Uterus (tissue), 4 donors: ENCODE data around the gene PKD2L1. TPM values are rescaled to one million over a fixed set of nuclear protein-coding genes. Genes with fewer than 3 reads are reported as not detected.

Experiments
- DNase-seq, 2 donors: peaks; one replicate each; pipeline ENCODE4 v3.0.0-alpha.2; 2019 to 2020
- H3K27ac ChIP-seq, 2 donors: fragments of 200-600 bp; sonication (generic); 1 replicate in 1 of 2; 2 replicates in 1 of 2; pipeline ENCODE4 v1.5.1; 2016 to 2018
- H3K27me3 ChIP-seq, 2 donors: fragments of 200-600 bp; sonication (generic); one replicate each; pipeline ENCODE4 v1.5.1; 2018 to 2019; ENCODE audit warnings: control low read depth in 1 of 2
- H3K36me3 ChIP-seq, 2 donors: fragments of 200-600 bp; sonication (generic); one replicate each; pipeline ENCODE4 v1.5.1; 2019; ENCODE audit warnings: control low read depth in 1 of 2
- H3K4me1 ChIP-seq, 2 donors: fragments of 200-600 bp; sonication (generic); one replicate each; pipeline ENCODE4 v1.5.1; 2018 to 2019; ENCODE audit warnings: control low read depth in 1 of 2
- H3K4me3 ChIP-seq, 2 donors: fragments of 200-600 bp; sonication (generic); 1 replicate in 1 of 2; 2 replicates in 1 of 2; pipeline ENCODE4 v1.5.1; 2018 to 2019; ENCODE audit warnings: mild to moderate bottlenecking in 1 of 2
- H3K9me3 ChIP-seq, 2 donors: fragments of 200-600 bp; sonication (generic); one replicate each; pipeline ENCODE4 v1.5.1; 2019; ENCODE audit warnings: control low read depth in 1 of 2
- POLR2A ChIP-seq, 2 donors: fragments of 450-650 bp; IDR thresholded peaks; one replicate each; pipeline ENCODE4 v1.6.1; 2016; ENCODE audit warnings: antibody characterized with exemption in 2 of 2, mild to moderate bottlenecking in 1 of 2, moderate library complexity in 1 of 2
- intact Hi-C: fragments of 100-400 bp; cut with DNase I; formaldehyde crosslinking; loops from one replicate; pipeline ENCODE4 v1.15.1; 2023; ENCODE audit warnings: low total_unique reads
- total RNA-seq, 4 donors: library from RNA; depleted of rRNA in 3 of 4; stranded (reverse); fragments of >200 nt in 3 of 4; gene quantifications; one replicate each; pipeline versions ENCODE4 v1.1.0 to v1.2.4, GENCODE V29; 2014 to 2023
- TF ChIP-seq, protein P1 (sequence below), 4 experiments: fragments of 200-600 bp in 2 of 4; fragments of 450-650 bp in 2 of 4; sonication (generic) in 2 of 4; IDR thresholded peaks; one replicate each; pipeline ENCODE4 v1.5.1; 2016 to 2019; ENCODE audit warnings: antibody characterized with exemption in 4 of 4, mild to moderate bottlenecking in 2 of 4, moderate library complexity in 1 of 4
- donor health status: DM: yes; HTN: yes; CAD: no.

PKD2L1 gene
- total RNA-seq, 4 donors from 2014 or later: not detected

DNA sequence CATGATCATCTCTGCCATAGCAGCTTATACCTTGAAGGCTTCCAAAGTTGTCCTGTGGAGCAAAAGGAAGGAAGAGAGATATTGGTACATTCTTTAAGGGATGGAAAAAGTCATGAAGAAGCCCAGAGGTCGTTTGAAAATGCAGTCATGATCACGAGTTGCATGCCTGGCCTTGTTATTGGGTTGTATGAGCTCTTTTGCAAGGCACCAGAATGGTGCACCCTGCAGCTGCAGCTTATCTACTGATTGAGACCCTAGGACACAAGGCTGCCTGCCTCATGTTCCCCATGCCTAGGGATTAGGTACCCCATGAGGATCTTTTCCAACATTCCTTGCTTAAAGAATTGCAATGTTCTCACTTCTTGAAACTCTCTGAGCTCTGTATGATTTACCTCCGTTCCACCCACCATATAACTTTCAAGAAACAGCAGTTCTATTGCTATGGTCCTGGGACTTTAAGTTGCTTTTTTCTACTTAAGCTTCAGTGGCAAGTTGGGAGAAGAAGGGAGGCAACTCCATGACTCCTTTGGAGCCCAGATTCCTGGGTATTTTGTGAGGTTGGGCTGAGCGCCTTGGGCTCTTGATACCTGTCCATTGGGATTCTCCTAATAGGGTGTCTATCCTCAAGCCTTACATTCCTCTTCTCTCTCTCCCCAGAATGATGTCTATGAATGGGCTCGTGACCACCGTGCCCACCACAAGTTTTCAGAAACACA lies 23.9 kb upstream of the PKD2L1 start:
- TF ChIP-seq, protein P1, sequence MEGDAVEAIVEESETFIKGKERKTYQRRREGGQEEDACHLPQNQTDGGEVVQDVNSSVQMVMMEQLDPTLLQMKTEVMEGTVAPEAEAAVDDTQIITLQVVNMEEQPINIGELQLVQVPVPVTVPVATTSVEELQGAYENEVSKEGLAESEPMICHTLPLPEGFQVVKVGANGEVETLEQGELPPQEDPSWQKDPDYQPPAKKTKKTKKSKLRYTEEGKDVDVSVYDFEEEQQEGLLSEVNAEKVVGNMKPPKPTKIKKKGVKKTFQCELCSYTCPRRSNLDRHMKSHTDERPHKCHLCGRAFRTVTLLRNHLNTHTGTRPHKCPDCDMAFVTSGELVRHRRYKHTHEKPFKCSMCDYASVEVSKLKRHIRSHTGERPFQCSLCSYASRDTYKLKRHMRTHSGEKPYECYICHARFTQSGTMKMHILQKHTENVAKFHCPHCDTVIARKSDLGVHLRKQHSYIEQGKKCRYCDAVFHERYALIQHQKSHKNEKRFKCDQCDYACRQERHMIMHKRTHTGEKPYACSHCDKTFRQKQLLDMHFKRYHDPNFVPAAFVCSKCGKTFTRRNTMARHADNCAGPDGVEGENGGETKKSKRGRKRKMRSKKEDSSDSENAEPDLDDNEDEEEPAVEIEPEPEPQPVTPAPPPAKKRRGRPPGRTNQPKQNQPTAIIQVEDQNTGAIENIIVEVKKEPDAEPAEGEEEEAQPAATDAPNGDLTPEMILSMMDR (IDR thresholded peaks at IDR 0.05): no peak
- no peak for TF ChIP-seq POLR2A (IDR thresholded peaks at IDR 0.05)
- Histone ChIP-seq H3K4me1 (no peaks in the 10 kb centered on the region), H3K27me3 (no peaks in the 10 kb centered on the region), H3K9me3 (no peaks in the 10 kb centered on the region), H3K4me3 (no peak overlapping the region), H3K27ac (no peak overlapping the region), H3K36me3 (no peaks in the 10 kb centered on the region)
- DNase-seq: no peak
- intact Hi-C loops: no loop called here

DNA sequence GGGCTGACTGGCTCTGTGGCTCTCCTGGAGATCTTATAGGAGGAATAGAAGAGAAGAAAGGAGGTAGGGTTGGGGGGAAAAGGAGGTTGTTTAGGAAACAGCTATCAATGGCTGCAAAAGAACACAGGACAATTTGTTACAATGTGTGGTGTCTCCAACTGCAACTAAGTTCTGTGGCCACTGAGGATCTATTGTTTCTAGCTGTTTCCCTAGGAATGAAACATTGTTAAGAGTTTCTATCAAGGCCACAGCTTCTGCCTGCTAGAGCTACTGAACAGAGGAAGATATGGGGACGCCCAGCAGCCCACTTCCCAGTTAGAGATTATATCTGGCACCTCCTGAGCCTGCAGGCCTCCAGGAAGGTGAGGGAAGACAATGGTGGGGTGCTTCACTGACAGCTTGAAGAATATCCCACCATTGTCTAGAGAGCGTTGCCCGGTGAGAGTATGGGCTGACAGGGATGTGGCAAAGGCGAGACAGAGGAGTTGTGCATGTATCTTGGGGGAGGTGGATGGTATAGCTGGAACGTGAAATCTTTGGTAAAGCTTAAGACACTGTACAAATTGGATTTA lies 21.0 kb upstream of the PKD2L1 start:
- H3K36me3 ChIP-seq: no peaks in the 10 kb centered on the region
- no peaks in the 10 kb centered on the region for H3K4me1 ChIP-seq
- H3K9me3 ChIP-seq: no peaks in the 10 kb centered on the region
- TF ChIP-seq, protein P1 (IDR thresholded peaks at IDR 0.05): no peak
- no peak for TF ChIP-seq POLR2A (IDR thresholded peaks at IDR 0.05)
- no peaks in the 10 kb centered on the region for H3K27me3 ChIP-seq
- DNase-seq: no peak
- no peak overlapping the region for H3K27ac ChIP-seq
- no peak overlapping the region for H3K4me3 ChIP-seq
- intact Hi-C loops: no loop called here

DNA sequence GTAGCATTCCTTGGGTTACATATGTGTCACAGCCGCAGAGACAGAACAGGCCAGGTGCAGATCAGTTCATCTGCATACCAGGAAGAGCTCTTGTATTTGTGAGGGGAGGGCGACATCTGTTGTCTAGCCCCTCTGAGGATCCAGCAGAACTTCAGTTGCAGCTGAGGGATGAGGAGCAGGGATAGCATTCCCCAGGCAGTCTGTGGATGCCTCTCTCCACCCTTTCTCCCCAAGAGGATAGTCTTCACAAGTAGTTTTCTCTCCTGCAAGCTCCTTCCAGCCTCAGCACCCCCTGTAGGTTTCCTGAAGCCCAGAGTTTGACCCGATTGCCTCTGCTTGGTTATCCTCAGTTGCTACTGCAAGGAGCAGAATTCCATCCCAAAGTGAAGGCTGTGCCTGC lies 19.6 kb upstream of the PKD2L1 start:
- H3K27me3 ChIP-seq: no peaks in the 10 kb centered on the region
- DNase-seq: no peak
- H3K4me1 ChIP-seq: no peaks in the 10 kb centered on the region
- no peaks in the 10 kb centered on the region for H3K36me3 ChIP-seq
- H3K27ac ChIP-seq: no peak overlapping the region
- H3K9me3 ChIP-seq: no peaks in the 10 kb centered on the region
- intact Hi-C loops: no loop called here
- no peak overlapping the region for H3K4me3 ChIP-seq
- no peak for TF ChIP-seq POLR2A (IDR thresholded peaks at IDR 0.05)
- TF ChIP-seq, protein P1 (IDR thresholded peaks at IDR 0.05): no peak

DNA sequence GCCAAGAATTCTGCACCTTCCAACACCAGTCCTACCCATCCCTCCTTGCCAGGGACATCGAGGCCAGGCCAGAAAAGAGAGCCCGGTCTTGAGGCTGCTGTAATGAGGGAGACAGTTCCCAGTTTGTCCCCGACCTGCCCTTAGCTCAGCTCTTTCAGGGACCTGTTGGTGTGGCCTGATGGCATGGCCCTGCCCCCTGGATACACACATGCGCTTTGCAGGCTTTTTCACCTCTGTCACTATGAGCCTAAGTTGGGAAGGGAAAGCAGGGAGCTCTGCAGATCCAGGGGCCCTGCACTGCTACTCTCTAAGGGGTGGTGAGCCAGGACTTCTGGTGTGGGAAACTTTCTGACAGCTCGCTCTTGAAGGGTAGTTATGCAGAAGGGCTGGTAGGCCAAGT lies 19.1 kb upstream of the PKD2L1 start:
- Histone ChIP-seq H3K36me3 (no peaks in the 10 kb centered on the region), H3K4me1 (no peaks in the 10 kb centered on the region), H3K27ac (no peak overlapping the region), H3K27me3 (no peaks in the 10 kb centered on the region), H3K9me3 (no peaks in the 10 kb centered on the region), H3K4me3 (no peak overlapping the region)
- intact Hi-C loops: no loop called here
- no peak for DNase-seq
- TF ChIP-seq POLR2A (IDR thresholded peaks at IDR 0.05): no peak
- TF ChIP-seq, protein P1 (IDR thresholded peaks at IDR 0.05): no peak

DNA sequence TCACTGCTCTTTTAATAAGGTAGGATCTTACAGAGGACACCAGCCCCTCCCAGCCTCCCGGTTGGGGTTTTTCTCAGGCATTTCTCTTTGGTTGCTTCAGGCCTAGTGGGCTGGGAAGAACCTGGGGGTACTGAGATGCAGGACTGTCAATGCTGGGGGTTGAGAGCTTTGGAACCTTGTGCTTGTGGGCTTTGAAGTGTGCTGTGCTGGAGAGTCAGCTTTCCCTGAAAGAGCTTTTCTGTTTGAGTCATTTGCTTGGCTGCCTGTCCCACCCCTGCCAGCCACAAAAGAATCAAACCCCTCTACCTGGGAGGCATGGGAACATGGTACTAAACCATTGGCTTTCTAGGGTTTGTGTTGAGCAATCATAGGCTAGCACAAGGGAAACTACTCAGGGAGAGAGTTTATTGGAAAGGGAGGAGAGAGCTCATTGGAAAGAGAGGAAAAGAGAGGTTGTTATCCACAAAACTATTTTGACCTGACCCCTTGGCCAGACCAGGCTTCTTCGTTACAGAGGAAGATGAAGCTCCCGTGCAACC lies 18.4 kb upstream of the PKD2L1 start:
- H3K27ac ChIP-seq: no peak overlapping the region
- no peaks in the 10 kb centered on the region for H3K27me3 ChIP-seq
- TF ChIP-seq, protein P1 (IDR thresholded peaks at IDR 0.05): no peak
- TF ChIP-seq POLR2A (IDR thresholded peaks at IDR 0.05): no peak
- no peak for DNase-seq
- no peaks in the 10 kb centered on the region for H3K4me1 ChIP-seq
- no peaks in the 10 kb centered on the region for H3K36me3 ChIP-seq
- H3K9me3 ChIP-seq: no peaks in the 10 kb centered on the region
- intact Hi-C loops: no loop called here
- H3K4me3 ChIP-seq: no peak overlapping the region
